KOPT-K1 (cell line): Measurements from ENCODE around the gene CUX1.
"Not testable (repeated sequence)": the region's sequence is repeated elsewhere in the genome, so short reads cannot be mapped to it uniquely, and the experiment has no call there.

Experiments
- H3K27ac ChIP-seq: fragments of 200-600 bp; sonication (generic); 2 replicates; pipeline ENCODE4 v1.5.1; 2016; ENCODE audit warnings: antibody characterized with exemption, mild to moderate bottlenecking, low read depth, low read length; ENCODE audit not compliant: poor library complexity, severe bottlenecking
- H3K36me3 ChIP-seq: fragments of 200-600 bp; sonication (generic); 2 replicates; pipeline ENCODE4 v1.5.1; 2017; ENCODE audit warnings: antibody characterized with exemption, mild to moderate bottlenecking, low read length, moderate library complexity; ENCODE audit not compliant: insufficient read depth
- H3K9me3 ChIP-seq: fragments of 200-600 bp; sonication (generic); 2 replicates; pipeline ENCODE4 v1.5.1; 2017; ENCODE audit warnings: antibody characterized with exemption, low read length, mild to moderate bottlenecking; ENCODE audit not compliant: insufficient read depth, poor library complexity, severe bottlenecking

The CUX1 gene

DNA sequence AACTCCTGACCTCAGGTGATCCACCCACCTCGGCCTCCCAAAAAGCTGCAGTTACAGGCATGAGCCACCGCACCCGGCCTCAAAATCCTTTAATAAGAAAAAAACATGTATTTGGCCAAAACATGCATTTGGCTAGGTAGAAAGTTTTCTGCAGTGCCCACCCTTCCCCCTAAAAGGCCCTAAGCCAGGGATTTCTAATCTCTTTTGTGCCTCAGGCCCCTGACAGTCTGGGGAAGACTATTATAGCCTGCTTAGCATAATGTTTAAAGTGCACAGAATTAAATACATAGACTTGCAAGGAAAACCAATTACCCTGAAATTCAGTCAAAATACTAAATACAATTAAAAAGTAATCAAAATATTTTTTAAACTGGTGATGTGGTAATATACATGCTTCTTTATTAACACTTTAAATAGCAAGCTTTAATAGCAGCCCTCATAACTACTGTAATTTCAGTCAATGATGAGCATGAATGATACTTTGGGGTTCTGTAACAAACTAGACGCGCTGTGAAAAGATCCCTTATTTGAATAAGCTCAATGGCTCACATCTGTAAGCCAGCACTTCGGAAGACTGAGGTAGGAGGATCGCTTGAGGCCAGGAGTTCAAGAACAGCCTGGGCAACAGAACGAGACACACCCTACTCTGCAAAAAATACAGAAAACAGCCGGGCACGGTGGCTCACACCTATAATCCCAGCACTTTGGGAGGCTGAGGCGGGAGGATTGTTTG is 508.9 kb downstream of the CUX1 start:
- no peaks in the 10 kb centered on the region for H3K36me3 ChIP-seq
- no peaks in the 10 kb centered on the region for H3K9me3 ChIP-seq
- H3K27ac ChIP-seq = no peak overlapping the region

DNA sequence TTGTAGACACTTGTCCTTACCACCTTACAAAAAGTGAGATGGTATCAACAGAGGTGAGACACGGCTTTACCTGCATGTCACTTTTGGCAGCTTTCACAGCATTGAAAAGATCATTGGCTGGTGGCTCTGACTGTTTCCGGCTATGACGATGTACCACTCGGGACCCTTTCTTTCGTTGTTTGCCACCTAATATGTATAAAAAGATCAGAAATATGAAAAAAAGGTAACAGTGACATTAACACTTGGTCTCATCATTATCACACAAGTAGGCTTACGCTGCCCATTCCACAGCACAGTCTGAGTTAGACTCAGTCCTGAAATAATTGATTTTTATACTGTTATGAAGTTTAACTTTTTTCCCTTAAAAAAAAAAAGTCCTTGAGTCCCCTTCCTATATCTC is 509.8 kb downstream of the CUX1 start:
- H3K27ac ChIP-seq, H3K9me3 ChIP-seq, H3K36me3 ChIP-seq: not testable (repeated sequence)

DNA sequence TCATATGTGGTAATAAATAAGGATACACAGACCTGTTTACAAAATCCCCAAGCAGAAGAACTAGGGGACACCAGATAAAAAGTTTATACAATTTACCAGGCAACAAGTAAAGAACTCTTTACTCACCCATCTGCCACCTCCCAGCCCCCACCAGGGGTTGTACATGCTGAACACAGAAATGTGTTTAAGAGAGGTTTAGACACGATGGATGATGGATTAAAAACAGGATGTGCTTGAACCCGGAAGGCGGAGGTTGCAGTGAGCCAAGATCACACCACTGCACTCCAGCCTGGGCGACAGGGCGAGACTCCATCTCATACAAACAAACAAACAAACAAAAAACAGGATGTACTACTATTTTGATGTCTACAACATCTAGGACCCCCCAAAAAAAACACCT is 511.4 kb downstream of the CUX1 start:
- not testable (repeated sequence) for H3K27ac ChIP-seq, H3K36me3 ChIP-seq, H3K9me3 ChIP-seq

DNA sequence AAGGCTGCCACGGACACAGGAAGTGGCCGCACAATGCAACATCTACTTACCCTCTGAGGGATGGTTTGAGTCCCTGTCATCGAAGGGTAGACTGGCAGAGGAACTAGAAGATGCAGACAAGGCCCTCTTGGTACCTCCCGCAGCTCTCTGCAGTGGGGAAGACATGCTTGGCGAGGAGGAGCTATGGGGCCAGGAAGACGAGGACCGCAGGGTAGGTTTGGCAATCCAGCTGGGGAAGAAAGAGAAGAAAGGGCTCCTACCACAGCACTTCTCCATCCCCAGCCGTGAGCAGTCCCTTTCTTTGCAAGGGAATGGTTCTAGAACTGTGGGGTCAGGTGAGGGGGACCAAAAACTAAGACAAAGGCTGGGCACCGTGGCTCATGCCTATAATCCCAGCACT is 511.9 kb downstream of the CUX1 start:
- H3K27ac ChIP-seq, H3K9me3 ChIP-seq, H3K36me3 ChIP-seq: not testable (repeated sequence)

DNA sequence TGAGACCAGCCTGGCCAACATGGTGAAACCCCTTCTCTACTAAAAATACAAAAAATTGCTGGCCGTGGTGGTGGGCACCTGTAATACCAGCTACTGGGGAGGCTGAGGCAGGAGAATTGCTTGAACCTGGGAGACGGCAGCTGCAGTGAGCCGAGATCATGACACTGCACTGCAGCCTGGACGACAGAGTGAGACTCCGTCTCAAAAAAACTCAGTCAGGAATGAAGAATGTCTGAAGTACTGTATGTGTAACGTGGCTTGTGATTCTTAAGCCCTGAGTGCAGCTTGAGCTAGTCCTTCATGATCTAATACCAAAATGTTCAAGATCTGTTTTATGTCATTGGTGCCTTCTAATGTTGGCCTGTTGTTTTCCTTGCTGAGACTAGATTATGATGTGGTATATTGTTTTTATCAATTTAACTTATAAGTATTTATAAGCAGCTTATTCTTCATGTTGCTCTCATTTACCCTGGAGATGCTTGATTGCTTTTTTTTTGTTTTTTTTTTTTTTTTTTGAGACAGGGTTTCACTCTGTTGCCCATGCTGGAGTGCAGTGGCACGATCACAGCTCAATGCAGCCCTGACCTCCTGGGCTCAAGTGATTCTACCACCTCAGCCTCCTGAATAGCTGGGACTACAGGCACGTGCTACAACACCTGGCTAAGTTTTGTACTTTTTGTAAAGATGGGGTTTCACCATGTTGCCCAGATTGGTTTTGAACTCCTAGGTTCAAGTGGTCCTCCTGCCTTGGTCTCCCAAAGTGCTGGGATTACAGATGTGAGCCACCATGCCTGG is 513.4 kb downstream of the CUX1 start:
- H3K27ac ChIP-seq, H3K36me3 ChIP-seq, H3K9me3 ChIP-seq: not testable (repeated sequence)
